ENCODE measurements around the gene CELA2B. TPM values are rescaled to one million over a fixed set of nuclear protein-coding genes. Genes with fewer than 3 reads are reported as not detected.
A peak's percentile ranks its signal among the peaks of the same experiment; 100 is the strongest.

CELA2B gene
- polyA plus RNA-seq, 2 of the 4 experiments (the other 2 are of a cell fraction), result not detected

DNA sequence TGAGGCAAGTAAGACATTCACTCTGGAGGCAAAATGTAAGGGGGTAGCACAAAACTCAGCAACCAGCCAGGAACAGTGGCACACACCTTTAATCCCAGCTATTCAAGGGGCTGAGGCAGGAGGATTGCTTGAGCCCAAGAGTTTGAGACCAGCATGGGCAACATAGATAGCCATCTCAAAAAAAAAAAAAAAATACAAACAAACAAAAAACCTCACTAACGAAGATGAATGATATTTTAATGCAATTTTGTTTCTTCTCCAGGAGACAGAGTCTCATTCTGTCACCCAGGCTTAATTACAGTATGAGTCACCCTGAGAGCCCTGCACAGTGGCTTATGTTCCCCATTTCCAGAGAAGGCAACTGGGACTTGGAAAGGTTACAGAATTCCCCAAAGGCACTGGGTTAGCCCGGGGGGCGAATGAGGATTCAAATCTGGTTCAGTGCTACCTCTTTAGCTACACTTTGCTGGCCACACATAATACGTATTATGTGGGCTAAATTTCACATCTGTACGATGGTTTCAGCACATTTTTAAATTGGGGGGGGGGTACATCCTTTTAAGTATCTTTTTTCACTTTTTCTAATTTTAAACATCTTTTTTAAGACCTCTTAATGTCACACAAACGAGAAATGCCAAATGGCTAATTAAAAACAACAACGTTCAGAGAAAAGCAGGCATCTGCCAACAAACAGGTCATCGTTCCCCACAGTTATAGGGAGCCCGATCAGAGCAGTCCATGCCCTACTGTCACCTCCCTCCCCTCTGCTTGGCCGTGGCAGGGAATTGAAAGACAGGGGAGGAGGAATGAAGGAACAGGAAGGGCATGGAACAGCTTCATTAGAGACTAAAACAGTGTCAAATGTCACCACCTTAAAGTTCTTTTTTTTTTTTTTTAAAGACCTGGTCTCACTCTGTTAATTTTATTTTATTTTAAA, 15.9 kb upstream of the CELA2B start:
- POLR2A ChIA-PET, result interaction anchor here (0.6 kb wide), 1 partner anchor 1167 kb away, joined by 3 read pairs; no protein-coding TSS in a partner anchor
- TF ChIP-seq FOSL2 (IDR thresholded peaks at IDR 0.05), result no peak
- TF ChIP-seq FOSL2 (CRISPR knock-in tag; IDR thresholded peaks at IDR 0.05), result peak; percentile 30; the same call in 1 of the 2 replicates
- TF ChIP-seq, protein P1, sequence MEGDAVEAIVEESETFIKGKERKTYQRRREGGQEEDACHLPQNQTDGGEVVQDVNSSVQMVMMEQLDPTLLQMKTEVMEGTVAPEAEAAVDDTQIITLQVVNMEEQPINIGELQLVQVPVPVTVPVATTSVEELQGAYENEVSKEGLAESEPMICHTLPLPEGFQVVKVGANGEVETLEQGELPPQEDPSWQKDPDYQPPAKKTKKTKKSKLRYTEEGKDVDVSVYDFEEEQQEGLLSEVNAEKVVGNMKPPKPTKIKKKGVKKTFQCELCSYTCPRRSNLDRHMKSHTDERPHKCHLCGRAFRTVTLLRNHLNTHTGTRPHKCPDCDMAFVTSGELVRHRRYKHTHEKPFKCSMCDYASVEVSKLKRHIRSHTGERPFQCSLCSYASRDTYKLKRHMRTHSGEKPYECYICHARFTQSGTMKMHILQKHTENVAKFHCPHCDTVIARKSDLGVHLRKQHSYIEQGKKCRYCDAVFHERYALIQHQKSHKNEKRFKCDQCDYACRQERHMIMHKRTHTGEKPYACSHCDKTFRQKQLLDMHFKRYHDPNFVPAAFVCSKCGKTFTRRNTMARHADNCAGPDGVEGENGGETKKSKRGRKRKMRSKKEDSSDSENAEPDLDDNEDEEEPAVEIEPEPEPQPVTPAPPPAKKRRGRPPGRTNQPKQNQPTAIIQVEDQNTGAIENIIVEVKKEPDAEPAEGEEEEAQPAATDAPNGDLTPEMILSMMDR (IDR thresholded peaks at IDR 0.05), result no peak
- TF ChIP-seq, protein P2, sequence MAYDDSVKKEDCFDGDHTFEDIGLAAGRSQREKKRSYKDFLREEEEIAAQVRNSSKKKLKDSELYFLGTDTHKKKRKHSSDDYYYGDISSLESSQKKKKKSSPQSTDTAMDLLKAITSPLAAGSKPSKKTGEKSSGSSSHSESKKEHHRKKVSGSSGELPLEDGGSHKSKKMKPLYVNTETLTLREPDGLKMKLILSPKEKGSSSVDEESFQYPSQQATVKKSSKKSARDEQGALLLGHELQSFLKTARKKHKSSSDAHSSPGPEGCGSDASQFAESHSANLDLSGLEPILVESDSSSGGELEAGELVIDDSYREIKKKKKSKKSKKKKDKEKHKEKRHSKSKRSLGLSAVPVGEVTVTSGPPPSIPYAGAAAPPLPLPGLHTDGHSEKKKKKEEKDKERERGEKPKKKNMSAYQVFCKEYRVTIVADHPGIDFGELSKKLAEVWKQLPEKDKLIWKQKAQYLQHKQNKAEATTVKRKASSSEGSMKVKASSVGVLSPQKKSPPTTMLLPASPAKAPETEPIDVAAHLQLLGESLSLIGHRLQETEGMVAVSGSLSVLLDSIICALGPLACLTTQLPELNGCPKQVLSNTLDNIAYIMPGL (CRISPR knock-in tag; IDR thresholded peaks at IDR 0.05; ENCODE audit: borderline replicate concordance), result no peak
- no peak overlapping the region for H3K4me2 ChIP-seq
- DNase-seq (ENCODE audit: low read depth in 1 of 2, low spot score in 1 of 2) (no peak), FAIRE-seq (no peak), ATAC-seq (no peak)
- no peaks in the 10 kb centered on the region for H3K4me1 ChIP-seq
- 53% methylated on average over 10 of the region's 10 CpGs for WGBS (ENCODE audit: missing lambda C conversion rate)
- H3K4me3 ChIP-seq, result no peak overlapping the region
- CTCF ChIA-PET, result interaction anchor here (0.6 kb wide), 1 partner anchor 307 kb away, joined by 3 read pairs; no protein-coding TSS in a partner anchor
- no peaks in the 10 kb centered on the region for H3K9me3 ChIP-seq
- no peak overlapping the region for H3K27ac ChIP-seq

DNA sequence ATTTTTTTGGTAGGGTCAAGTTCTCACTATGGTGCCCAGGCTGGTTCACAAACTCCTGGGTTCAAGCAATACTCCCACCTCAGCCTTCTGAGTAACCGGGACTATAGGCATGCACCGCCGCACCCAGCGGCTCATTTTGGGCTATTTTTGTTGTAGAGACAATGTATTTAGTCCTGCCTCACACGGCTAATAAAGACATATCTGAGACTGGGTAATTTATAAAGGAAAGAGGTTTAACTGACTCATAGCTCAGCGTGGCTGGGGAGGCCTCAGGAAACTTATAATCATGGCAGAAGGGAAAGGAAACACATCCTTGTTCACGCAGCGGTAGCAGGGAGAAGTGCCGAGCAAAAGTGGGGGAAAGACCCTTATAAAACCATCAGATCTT, 15.2 kb upstream of the CELA2B start:
- 80% methylated on average over 9 of the region's 9 CpGs for WGBS (ENCODE audit: missing lambda C conversion rate)
- ChIA-PET POLR2A (interaction anchor here (0.6 kb wide), 1 partner anchor 1167 kb away, joined by 3 read pairs; no protein-coding TSS in a partner anchor), CTCF (no interaction called here)
- no peak overlapping the region for H3K4me3 ChIP-seq
- H3K27ac ChIP-seq, result no peak overlapping the region
- TF ChIP-seq ESRRA (IDR thresholded peaks at IDR 0.05; ENCODE audit: borderline replicate concordance, low read length) (no peak), NPAS2 (CRISPR knock-in tag; IDR thresholded peaks at IDR 0.05; ENCODE audit: borderline replicate concordance) (no peak), RCOR1 (IDR thresholded peaks at IDR 0.05; ENCODE audit: low read depth, low read length) (no peak), KDM1A (IDR thresholded peaks at IDR 0.05; ENCODE audit: low read depth) (no peak), NR3C1 (IDR thresholded peaks at IDR 0.05) (no peak), EHMT2 (IDR thresholded peaks at IDR 0.05; ENCODE audit: low read depth) (no peak), BHLHE40 (IDR thresholded peaks at IDR 0.05; ENCODE audit: low read depth, low read length) (no peak), SREBF2 (IDR thresholded peaks at IDR 0.05) (no peak), HOXB5 (CRISPR knock-in tag; IDR thresholded peaks at IDR 0.05) (no peak), CBX2 (IDR thresholded peaks at IDR 0.05; ENCODE audit: borderline replicate concordance, low read depth) (no peak), MAFK (IDR thresholded peaks at IDR 0.05; ENCODE audit: partially characterized antibody) (no peak), FOXS1 (CRISPR knock-in tag; IDR thresholded peaks at IDR 0.05) (no peak), JUN (IDR thresholded peaks at IDR 0.05) (no peak), EP300 (IDR thresholded peaks at IDR 0.05) (no peak), RFX5 (IDR thresholded peaks at IDR 0.05) (no peak)
- TF ChIP-seq, protein P3, sequence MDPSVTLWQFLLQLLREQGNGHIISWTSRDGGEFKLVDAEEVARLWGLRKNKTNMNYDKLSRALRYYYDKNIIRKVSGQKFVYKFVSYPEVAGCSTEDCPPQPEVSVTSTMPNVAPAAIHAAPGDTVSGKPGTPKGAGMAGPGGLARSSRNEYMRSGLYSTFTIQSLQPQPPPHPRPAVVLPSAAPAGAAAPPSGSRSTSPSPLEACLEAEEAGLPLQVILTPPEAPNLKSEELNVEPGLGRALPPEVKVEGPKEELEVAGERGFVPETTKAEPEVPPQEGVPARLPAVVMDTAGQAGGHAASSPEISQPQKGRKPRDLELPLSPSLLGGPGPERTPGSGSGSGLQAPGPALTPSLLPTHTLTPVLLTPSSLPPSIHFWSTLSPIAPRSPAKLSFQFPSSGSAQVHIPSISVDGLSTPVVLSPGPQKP (IDR thresholded peaks at IDR 0.05; ENCODE audit: low read depth, low read length), result no peak
- TF ChIP-seq, protein P4, sequence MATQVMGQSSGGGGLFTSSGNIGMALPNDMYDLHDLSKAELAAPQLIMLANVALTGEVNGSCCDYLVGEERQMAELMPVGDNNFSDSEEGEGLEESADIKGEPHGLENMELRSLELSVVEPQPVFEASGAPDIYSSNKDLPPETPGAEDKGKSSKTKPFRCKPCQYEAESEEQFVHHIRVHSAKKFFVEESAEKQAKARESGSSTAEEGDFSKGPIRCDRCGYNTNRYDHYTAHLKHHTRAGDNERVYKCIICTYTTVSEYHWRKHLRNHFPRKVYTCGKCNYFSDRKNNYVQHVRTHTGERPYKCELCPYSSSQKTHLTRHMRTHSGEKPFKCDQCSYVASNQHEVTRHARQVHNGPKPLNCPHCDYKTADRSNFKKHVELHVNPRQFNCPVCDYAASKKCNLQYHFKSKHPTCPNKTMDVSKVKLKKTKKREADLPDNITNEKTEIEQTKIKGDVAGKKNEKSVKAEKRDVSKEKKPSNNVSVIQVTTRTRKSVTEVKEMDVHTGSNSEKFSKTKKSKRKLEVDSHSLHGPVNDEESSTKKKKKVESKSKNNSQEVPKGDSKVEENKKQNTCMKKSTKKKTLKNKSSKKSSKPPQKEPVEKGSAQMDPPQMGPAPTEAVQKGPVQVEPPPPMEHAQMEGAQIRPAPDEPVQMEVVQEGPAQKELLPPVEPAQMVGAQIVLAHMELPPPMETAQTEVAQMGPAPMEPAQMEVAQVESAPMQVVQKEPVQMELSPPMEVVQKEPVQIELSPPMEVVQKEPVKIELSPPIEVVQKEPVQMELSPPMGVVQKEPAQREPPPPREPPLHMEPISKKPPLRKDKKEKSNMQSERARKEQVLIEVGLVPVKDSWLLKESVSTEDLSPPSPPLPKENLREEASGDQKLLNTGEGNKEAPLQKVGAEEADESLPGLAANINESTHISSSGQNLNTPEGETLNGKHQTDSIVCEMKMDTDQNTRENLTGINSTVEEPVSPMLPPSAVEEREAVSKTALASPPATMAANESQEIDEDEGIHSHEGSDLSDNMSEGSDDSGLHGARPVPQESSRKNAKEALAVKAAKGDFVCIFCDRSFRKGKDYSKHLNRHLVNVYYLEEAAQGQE (IDR thresholded peaks at IDR 0.05), result no peak
- TF ChIP-seq, protein P5, sequence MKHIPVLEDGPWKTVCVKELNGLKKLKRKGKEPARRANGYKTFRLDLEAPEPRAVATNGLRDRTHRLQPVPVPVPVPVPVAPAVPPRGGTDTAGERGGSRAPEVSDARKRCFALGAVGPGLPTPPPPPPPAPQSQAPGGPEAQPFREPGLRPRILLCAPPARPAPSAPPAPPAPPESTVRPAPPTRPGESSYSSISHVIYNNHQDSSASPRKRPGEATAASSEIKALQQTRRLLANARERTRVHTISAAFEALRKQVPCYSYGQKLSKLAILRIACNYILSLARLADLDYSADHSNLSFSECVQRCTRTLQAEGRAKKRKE (CRISPR knock-in tag; IDR thresholded peaks at IDR 0.05; ENCODE audit: low read depth), result no peak
- TF ChIP-seq, protein P6, sequence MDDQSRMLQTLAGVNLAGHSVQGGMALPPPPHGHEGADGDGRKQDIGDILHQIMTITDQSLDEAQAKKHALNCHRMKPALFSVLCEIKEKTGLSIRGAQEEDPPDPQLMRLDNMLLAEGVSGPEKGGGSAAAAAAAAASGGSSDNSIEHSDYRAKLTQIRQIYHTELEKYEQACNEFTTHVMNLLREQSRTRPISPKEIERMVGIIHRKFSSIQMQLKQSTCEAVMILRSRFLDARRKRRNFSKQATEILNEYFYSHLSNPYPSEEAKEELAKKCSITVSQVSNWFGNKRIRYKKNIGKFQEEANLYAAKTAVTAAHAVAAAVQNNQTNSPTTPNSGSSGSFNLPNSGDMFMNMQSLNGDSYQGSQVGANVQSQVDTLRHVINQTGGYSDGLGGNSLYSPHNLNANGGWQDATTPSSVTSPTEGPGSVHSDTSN (IDR thresholded peaks at IDR 0.05), result no peak
- TF ChIP-seq, protein P7, sequence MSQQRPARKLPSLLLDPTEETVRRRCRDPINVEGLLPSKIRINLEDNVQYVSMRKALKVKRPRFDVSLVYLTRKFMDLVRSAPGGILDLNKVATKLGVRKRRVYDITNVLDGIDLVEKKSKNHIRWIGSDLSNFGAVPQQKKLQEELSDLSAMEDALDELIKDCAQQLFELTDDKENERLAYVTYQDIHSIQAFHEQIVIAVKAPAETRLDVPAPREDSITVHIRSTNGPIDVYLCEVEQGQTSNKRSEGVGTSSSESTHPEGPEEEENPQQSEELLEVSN (IDR thresholded peaks at IDR 0.05; ENCODE audit: borderline replicate concordance, low read depth), result no peak
- DNase-seq (ENCODE audit: low read depth in 1 of 2, low spot score in 1 of 2), result no peak
- H3K4me2 ChIP-seq, result no peak overlapping the region
- H3K9me3 ChIP-seq, result no peaks in the 10 kb centered on the region
- no peaks in the 10 kb centered on the region for H3K4me1 ChIP-seq
- no peak for FAIRE-seq
- ATAC-seq, result no peak

Data from A549 (cell line).